SU-DHL-6 (cell line): ENCODE data around the gene AGPAT3.

ENCODE experiments used
- H2AFZ ChIP-seq: fragments of 200-600 bp; sonication (generic); 2 replicates; pipeline ENCODE4 v1.6.1; 2014; ENCODE audit warnings: low read depth, mild to moderate bottlenecking, moderate library complexity, mixed read lengths, antibody characterized with exemption, low read length; ENCODE audit not compliant: severe bottlenecking
- H3F3A ChIP-seq: fragments of 200-600 bp; shearing (Covaris generic); 2 replicates; pipeline ENCODE4 v1.6.0; 2016; ENCODE audit warnings: antibody characterized with exemption, mild to moderate bottlenecking; ENCODE audit not compliant: insufficient read depth
- H3K27ac ChIP-seq: fragments of 200-600 bp; sonication (generic); 2 replicates; pipeline ENCODE4 v1.5.1; 2016; ENCODE audit warnings: low read depth, mild to moderate bottlenecking, low read length, moderate library complexity, mixed read lengths
- H3K27me3 ChIP-seq: fragments of 200-600 bp; sonication (generic), shearing (Covaris generic); 2 replicates; pipeline ENCODE4 v1.6.0; 2014; ENCODE audit warnings: mild to moderate bottlenecking, low read length
- H3K36me3 ChIP-seq: fragments of 200-600 bp; sonication (generic); 2 replicates; pipeline ENCODE4 v1.6.1; 2014; ENCODE audit warnings: mild to moderate bottlenecking, low read length, mixed read lengths
- H3K4me2 ChIP-seq: fragments of 300-600, 200-600 bp; shearing (Covaris generic), sonication (generic); 2 replicates; pipeline ENCODE4 v1.6.0; 2014; ENCODE audit warnings: low read length, low read depth, mild to moderate bottlenecking; ENCODE audit not compliant: poor library complexity, severe bottlenecking
- H3K4me3 ChIP-seq: fragments of 200-600 bp; sonication (generic); 2 replicates; pipeline ENCODE4 v1.5.1; 2014; ENCODE audit warnings: antibody characterized with exemption, low read length, mild to moderate bottlenecking, mixed read lengths; ENCODE audit not compliant: insufficient read depth, poor library complexity, severe bottlenecking
- H3K79me2 ChIP-seq: fragments of 200-600 bp; sonication (generic); 2 replicates; pipeline ENCODE4 v1.6.1; 2014; ENCODE audit warnings: mild to moderate bottlenecking, low read length, moderate library complexity; ENCODE audit not compliant: insufficient read depth
- H3K9ac ChIP-seq: fragments of 200-600 bp; sonication (generic); 2 replicates; pipeline ENCODE4 v1.7.0; 2014; ENCODE audit warnings: mild to moderate bottlenecking, low read length
- H3K9me2 ChIP-seq: fragments of 200-600 bp; sonication (generic); replicated peaks from 2 replicates; pipeline ENCODE4 v1.6.1; 2014; ENCODE audit warnings: low read length; ENCODE audit not compliant: insufficient read depth
- H3K9me3 ChIP-seq: fragments of 200-600 bp; sonication (generic); 2 replicates; pipeline ENCODE4 v1.6.1; 2014; ENCODE audit warnings: low read length, mixed read lengths; ENCODE audit not compliant: insufficient read depth
- H4K20me1 ChIP-seq: fragments of 200-600 bp; sonication (generic); 2 replicates; pipeline ENCODE4 v1.6.1; 2014; ENCODE audit warnings: low read depth, mild to moderate bottlenecking, antibody characterized with exemption, low read length, moderate library complexity, mixed read lengths
- CTCF ChIP-seq: fragments of 200-600 bp; sonication (generic); IDR thresholded peaks from one replicate; pipeline ENCODE4 v1.5.1; 2017; ENCODE audit warnings: antibody characterized with exemption, mild to moderate bottlenecking, low read length, moderate library complexity; ENCODE audit not compliant: insufficient read depth, poor library complexity, severe bottlenecking
- EZH2phosphoT487 ChIP-seq: fragments of 200-600 bp; sonication (generic), shearing (Covaris generic); conservative IDR thresholded peaks from 2 replicates; pipeline ENCODE4 v1.6.1; 2018; ENCODE audit warnings: mild to moderate bottlenecking, antibody characterized with exemption, low read length, moderate library complexity, mixed read lengths

Gene AGPAT3

GRCh38 chr21:43995521-43996105, 130.6 kb downstream of the AGPAT3 start:
- Histone ChIP-seq H3K4me3 (no peak overlapping the region), H3K9me3 (no peaks in the 10 kb centered on the region), H4K20me1 (no peaks in the 10 kb centered on the region), H3K79me2 (no peaks in the 10 kb centered on the region), H2AFZ (no peak overlapping the region), H3K27ac (no peak overlapping the region), H3K36me3 (no peaks in the 10 kb centered on the region), H3F3A (no peaks in the 10 kb centered on the region), H3K27me3 (no peaks in the 10 kb centered on the region), H3K4me2 (no peak overlapping the region), H3K9me2 (no peaks in the 10 kb centered on the region), H3K9ac (no peak overlapping the region)
- TF ChIP-seq CTCF (no peak), EZH2phosphoT487 (no peak)

GRCh38 chr21:43997766-43998742, 133.0 kb downstream of the AGPAT3 start:
- Histone ChIP-seq H2AFZ (no peak overlapping the region), H3F3A (no peaks in the 10 kb centered on the region), H3K36me3 (no peaks in the 10 kb centered on the region), H3K27me3 (no peaks in the 10 kb centered on the region), H4K20me1 (no peaks in the 10 kb centered on the region), H3K9me3 (no peaks in the 10 kb centered on the region), H3K4me3 (no peak overlapping the region), H3K9ac (no peak overlapping the region), H3K79me2 (no peaks in the 10 kb centered on the region), H3K27ac (no peak overlapping the region), H3K9me2 (no peaks in the 10 kb centered on the region), H3K4me2 (no peak overlapping the region)
- no peak for TF ChIP-seq CTCF
- no peak for TF ChIP-seq EZH2phosphoT487

- H3K27me3 ChIP-seq = no peaks in the 10 kb centered on the region
- no peak overlapping the region for H3K4me3 ChIP-seq
- no peak overlapping the region for H3K9ac ChIP-seq
- H3F3A ChIP-seq = no peaks in the 10 kb centered on the region
- no peak overlapping the region for H2AFZ ChIP-seq
- H3K79me2 ChIP-seq = no peaks in the 10 kb centered on the region
- H3K36me3 ChIP-seq = no peaks in the 10 kb centered on the region
- no peaks in the 10 kb centered on the region for H4K20me1 ChIP-seq
- no peaks in the 10 kb centered on the region for H3K9me3 ChIP-seq
- H3K4me2 ChIP-seq = no peak overlapping the region
- no peaks in the 10 kb centered on the region for H3K9me2 ChIP-seq
- no peak overlapping the region for H3K27ac ChIP-seq
- TF ChIP-seq CTCF = no peak
These were observed 135.3 kb downstream of the AGPAT3 start for GRCh38 chr21:44000360-44000759.
